ENCODE measurements around the gene TMEM145. TPM values are rescaled to one million over a fixed set of nuclear protein-coding genes. Genes with fewer than 3 reads are reported as not detected.

Gene TMEM145
- total RNA-seq, 1 donor from 2014 or later: not detected

- ATAC-seq (ENCODE audit: low read depth) (no peak), DNase-seq (no peak)
- ChIA-PET CTCF (no interaction called here), POLR2A (no interaction called here)
- Mint-ChIP-seq H3K27me3 (no peaks in the 10 kb centered on the region), H3K4me3 (no peak overlapping the region), H3K4me1 (peaks cover 45% of the 10 kb centered on the region), H3K36me3 (ENCODE audit: low read depth) (peaks cover 27% of the 10 kb centered on the region), H3K9me3 (no peaks in the 10 kb centered on the region), H3K27ac (no peak overlapping the region)
- TF ChIP-seq CTCF (IDR thresholded peaks at IDR 0.05): no peak
- intact Hi-C loops (cut with micrococcal nuclease): no loop called here
Measured at GRCh38 chr19:42271861-42272534, 41.1 kb upstream of the TMEM145 start.

DNA sequence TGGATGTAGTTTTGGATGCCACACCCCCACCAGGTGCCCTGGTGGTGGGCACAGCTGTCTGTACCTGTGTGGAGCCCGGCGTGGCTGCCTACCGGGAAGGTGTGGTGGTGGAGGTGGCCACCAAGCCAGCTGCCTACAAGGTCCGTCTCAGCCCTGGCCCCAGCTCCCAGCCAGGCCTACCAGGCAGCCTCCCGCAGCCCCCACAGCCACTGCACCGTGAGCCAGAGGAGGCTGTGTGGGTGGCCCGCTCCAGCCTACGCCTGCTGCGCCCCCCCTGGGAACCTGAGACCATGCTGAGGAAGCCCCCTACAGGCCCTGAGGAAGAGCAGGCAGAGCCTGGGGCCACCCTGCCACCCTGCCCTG is 40.6 kb upstream of the TMEM145 start:
- no peak for ATAC-seq (ENCODE audit: low read depth)
- intact Hi-C loops (cut with micrococcal nuclease): no loop called here
- Mint-ChIP-seq H3K27me3 (no peaks in the 10 kb centered on the region), H3K4me1 (peaks cover 44% of the 10 kb centered on the region), H3K36me3 (ENCODE audit: low read depth) (peaks cover 27% of the 10 kb centered on the region), H3K27ac (no peak overlapping the region), H3K4me3 (no peak overlapping the region), H3K9me3 (no peaks in the 10 kb centered on the region)
- ChIA-PET CTCF (no interaction called here), POLR2A (no interaction called here)
- TF ChIP-seq CTCF (IDR thresholded peaks at IDR 0.05): no peak
- no peak for DNase-seq

DNA sequence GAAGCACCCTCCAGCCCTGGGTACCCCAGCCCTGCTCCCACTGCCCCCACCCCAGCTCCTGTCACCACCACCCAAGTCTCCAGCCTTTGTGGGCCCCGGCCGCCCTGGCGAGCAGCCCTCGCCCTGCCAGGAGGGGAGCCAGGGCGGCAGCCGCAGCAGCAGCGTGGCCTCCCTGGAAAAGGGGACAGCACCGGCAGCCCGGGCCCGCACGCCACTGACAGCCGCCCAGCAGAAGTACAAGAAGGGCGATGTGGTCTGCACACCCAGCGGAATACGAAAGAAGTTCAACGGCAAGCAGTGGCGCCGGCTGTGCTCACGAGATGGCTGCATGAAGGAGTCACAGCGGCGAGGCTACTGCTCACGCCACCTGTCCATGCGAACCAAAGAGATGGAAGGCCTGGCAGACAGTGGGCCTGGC is 40.1 kb upstream of the TMEM145 start:
- ATAC-seq (ENCODE audit: low read depth): no peak
- no peak overlapping the region for H3K27ac Mint-ChIP-seq
- H3K4me1 Mint-ChIP-seq: peaks cover 39% of the 10 kb centered on the region
- peaks cover 27% of the 10 kb centered on the region for H3K36me3 Mint-ChIP-seq (ENCODE audit: low read depth)
- no peaks in the 10 kb centered on the region for H3K9me3 Mint-ChIP-seq
- H3K4me3 Mint-ChIP-seq: no peak overlapping the region
- H3K27me3 Mint-ChIP-seq: no peaks in the 10 kb centered on the region
- ChIA-PET POLR2A (no interaction called here), CTCF (no interaction called here)
- DNase-seq: no peak
- TF ChIP-seq CTCF (IDR thresholded peaks at IDR 0.05): no peak
- intact Hi-C loops (cut with micrococcal nuclease): no loop called here

- Mint-ChIP-seq H3K27me3 (no peaks in the 10 kb centered on the region), H3K9me3 (no peaks in the 10 kb centered on the region), H3K27ac (no peak overlapping the region), H3K4me1 (peaks cover 42% of the 10 kb centered on the region), H3K36me3 (ENCODE audit: low read depth) (peaks cover 27% of the 10 kb centered on the region), H3K4me3 (no peak overlapping the region)
- intact Hi-C loops (cut with micrococcal nuclease): no loop called here
- ATAC-seq (ENCODE audit: low read depth) (no peak), DNase-seq (no peak)
- CTCF ChIA-PET: no interaction called here
- POLR2A ChIA-PET: no interaction called here
- TF ChIP-seq CTCF (IDR thresholded peaks at IDR 0.05): no peak
Measured at GRCh38 chr19:42273407-42274064, 39.6 kb upstream of the TMEM145 start.

GRCh38 chr19:42274065-42274682 is 38.9 kb upstream of the TMEM145 start:
- no peak for TF ChIP-seq CTCF (IDR thresholded peaks at IDR 0.05)
- no peak overlapping the region for H3K4me3 Mint-ChIP-seq

More at GRCh38 chr19:42274065-42274682, 38.9 kb upstream of the TMEM145 start:
- POLR2A ChIA-PET: no interaction called here
- CTCF ChIA-PET: interaction anchor here (1.0 kb wide), 1 partner anchor 29 kb away, joined by 3 read pairs; no protein-coding TSS in a partner anchor
- Mint-ChIP-seq H3K4me1 (peaks cover 48% of the 10 kb centered on the region), H3K36me3 (ENCODE audit: low read depth) (peaks cover 27% of the 10 kb centered on the region), H3K27me3 (no peaks in the 10 kb centered on the region), H3K27ac (no peak overlapping the region), H3K9me3 (no peaks in the 10 kb centered on the region)
- ATAC-seq (ENCODE audit: low read depth): no peak
- DNase-seq: no peak
- intact Hi-C loops (cut with micrococcal nuclease): no loop called here
